Lung microvascular endothelial cell (primary cell): ENCODE measurements around the gene ZC3H12C. TPM values are rescaled to one million over a fixed set of nuclear protein-coding genes. Genes with fewer than 3 reads are reported as not detected.
"Not testable (repeated sequence)": the region's sequence is repeated elsewhere in the genome, so short reads cannot be mapped to it uniquely, and the experiment has no call there.

Source experiments
- DNase-seq, 2 donors: peaks; one replicate each; pipeline versions ENCODE4 v3.0.0 to v3.0.0-alpha.2; 2010; ENCODE audit warnings: low read depth in 2 of 2
- total RNA-seq: library from RNA; depleted of rRNA; stranded (reverse); fragments of >200 nt; gene quantifications from 2 replicates; pipeline ENCODE4 v1.2.1, GENCODE V29; 2014

The ZC3H12C gene
- total RNA-seq, 1 donor from 2014 or later: 13.7 TPM

DNA sequence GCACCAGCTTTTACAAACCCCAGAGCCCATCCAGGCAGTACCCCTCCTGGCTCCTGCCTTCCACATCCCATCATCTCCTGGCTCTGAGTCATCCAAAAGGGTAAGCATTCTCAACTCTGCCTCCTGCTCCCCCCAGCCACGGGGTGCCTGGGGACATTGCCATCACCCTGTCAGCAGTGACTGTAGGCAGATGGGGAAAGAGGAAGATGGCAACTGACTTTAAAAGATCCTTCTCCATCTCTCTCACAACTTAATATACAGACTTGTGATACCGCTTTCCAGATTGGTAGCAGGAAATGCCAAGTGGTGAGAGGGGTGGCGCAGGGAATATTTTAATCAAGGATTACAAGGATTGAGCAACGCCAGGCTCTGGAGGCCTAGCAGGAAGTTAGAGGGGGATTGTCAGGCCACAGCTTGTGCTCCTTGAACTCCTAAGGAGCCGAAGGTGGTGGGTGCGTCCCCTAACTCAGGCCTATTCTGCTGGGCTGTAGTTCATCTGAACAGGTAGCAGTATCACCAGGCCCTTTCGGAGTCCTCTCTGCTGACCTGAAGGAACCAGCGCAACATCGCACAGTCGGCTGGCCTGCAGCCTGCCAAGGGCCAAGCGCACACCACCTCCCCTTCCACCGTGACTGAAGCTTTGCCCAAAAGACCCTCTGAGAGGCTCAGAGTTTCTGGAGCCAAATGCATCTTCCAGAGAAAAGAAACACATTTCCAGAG lies 83.3 kb downstream of the ZC3H12C start:
- no peak for DNase-seq

DNA sequence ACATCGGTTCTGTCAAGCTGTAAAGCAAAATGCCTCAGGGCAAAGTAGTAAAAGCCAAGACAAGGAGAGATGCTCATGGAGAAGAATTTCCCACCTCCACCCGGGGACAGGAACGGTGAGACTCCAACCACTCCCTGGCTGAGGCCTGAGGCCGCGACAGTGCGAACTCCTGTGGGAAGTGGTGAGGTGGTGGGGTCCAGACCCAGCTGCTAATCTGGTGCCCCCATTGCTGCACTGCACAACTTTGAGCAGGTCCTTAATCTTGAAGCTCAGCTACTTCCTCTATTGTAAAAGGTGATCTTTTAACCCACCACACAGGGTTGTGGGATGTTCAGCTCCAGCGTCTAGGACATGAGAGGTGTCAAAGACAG lies 83.9 kb downstream of the ZC3H12C start:
- no peak for DNase-seq

DNA sequence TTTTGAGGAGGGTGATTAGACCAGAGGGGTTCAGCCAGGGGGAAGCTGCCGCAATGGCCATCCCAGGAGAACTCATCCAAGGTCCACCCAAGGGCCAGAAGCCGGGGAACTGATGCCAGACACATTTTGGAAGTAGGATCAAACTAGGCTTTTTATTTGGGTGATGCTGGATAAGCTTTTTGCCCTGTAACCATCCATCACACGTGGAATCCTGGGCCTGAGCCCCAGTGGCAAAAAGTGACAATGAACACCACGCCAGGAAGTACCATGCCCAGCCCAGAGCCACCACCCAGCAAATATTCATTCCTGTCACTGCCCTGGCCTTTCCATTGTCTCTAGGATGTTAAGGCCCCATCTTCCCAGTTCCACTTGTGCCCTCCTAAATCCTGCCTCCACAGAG lies 85.9 kb downstream of the ZC3H12C start:
- no peak for DNase-seq

DNA sequence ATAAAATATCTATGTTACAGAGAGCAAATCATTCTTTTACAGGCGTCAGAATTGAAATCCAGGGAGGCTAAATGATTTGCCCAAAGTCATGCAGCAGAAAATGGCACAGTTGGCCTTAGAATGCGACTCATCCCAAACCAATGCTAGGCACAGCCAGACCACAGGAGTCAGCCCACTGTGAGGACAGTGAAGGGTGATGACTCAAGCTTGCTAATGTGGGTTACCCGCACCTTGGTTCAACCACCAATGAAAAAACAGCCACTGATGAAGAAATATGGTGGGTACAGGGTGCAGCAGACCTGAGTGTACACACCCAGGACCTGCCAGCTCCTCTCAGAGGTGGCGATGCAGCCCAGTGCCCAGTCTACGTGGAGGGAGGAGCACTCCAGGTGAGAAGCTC lies 89.7 kb downstream of the ZC3H12C start:
- no peak for DNase-seq

GRCh38 chr11:110184456-110184855 lies 91.3 kb downstream of the ZC3H12C start:
- DNase-seq: no peak

GRCh38 chr11:110185121-110185591 lies 92.0 kb downstream of the ZC3H12C start:
- DNase-seq: peak in 1 of 2 donors; percentile 60

DNA sequence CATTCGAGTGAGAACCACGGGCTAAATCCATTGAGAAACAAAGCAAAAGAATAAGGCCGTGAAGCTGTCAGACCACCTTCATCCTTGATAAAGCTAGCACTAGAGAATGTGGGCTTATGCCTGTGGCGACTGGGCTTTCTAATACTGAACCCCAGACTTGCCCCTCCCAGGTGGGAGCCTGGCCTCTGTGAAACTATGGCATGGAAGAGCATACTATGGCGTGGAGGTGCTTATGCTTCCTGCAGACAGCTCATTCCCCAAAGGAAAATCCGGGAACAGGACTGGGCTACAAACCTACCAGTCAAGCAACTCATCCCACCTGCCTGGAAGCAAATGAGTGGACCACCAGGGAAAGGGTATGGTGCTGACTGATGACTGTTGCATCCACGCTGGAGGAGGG lies 92.4 kb downstream of the ZC3H12C start:
- DNase-seq: no peak

DNA sequence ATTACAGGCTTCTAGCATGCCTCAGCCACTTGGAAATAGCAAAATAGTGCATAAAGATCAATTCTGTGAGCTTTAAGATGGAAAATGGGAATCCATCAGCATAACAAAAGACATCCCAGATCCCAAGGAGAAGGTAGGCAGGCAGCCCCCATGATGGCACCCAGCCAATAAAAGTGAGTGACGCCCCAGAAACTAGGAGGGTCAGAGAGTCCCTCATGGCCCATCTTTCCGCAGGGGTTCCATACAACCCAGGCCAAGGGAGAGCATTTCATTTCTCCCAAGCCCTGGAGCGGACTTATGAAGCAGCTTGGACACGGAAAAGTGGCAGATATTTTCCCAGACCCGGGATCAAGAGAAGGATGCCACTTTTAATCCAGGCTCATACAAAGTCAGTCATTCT lies 93.3 kb downstream of the ZC3H12C start:
- no peak for DNase-seq

DNA sequence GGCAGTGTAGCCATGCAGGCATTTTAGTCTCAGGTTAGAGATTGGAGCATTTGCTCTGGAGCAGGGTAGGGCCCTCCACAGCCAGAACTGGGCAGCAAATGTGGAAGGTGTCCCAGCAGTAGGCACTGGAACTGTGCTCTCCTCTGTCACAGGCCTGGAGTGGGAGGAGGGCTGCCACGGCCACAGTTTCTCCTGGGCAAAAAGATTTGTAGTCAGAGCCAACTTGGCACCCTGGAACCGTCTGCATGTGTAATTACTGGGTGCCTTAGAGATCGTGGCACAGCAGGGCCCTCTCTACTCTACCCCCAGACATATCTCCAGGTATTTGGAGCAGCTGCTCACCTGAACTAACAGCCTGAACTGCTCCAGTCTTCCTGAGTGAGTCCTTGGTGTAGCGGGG lies 93.7 kb downstream of the ZC3H12C start:
- DNase-seq: no peak

GRCh38 chr11:110187731-110188130 lies 94.5 kb downstream of the ZC3H12C start:
- no peak for DNase-seq

DNA sequence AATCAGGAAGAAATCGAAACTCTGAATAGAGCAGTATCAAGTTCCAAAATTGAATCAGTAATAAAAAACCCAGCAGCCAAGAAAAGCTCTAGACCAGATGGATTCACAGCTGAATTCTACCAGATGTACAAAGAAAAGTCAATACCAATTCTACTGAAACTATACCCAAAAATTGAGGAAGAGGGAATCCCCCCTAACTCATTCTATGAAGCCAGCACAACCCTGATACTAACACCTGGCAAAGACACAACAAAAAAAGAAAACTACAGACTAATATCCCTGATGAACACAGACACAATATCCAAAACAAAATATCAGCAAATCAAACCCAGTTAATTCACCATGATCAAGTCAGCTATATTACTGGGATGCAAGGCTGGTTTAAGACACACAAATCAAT lies 97.7 kb downstream of the ZC3H12C start:
- DNase-seq: no peak

GRCh38 chr11:110192604-110193282 lies 99.6 kb downstream of the ZC3H12C start:
- DNase-seq: not testable (repeated sequence)

DNA sequence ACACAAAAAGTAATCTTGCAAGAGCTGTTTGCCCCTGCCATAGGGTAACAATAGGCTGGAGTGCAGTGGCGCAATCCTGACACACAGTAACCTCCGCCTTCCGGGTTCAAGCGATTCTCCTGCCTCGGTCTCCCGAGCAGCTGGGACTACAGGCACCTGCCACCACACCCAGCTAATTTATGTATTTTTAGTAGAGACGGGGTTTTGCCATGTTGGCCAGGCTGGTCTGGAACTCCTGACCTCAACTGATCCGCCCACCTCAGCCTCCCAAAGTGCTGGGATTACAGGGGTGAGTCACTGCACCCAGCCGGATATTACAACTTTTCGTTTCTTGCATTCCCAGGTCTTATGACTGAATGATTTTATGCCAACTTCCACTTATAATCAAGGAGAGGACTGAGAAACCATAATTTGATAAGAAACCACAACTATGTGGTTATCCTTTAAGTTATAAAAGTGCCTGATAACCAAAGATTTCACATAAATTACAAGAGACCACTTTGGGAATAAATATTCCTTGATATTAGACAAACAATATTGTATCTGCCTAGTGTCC lies 101.1 kb downstream of the ZC3H12C start:
- peak; percentile 35 to 82 for DNase-seq

DNA sequence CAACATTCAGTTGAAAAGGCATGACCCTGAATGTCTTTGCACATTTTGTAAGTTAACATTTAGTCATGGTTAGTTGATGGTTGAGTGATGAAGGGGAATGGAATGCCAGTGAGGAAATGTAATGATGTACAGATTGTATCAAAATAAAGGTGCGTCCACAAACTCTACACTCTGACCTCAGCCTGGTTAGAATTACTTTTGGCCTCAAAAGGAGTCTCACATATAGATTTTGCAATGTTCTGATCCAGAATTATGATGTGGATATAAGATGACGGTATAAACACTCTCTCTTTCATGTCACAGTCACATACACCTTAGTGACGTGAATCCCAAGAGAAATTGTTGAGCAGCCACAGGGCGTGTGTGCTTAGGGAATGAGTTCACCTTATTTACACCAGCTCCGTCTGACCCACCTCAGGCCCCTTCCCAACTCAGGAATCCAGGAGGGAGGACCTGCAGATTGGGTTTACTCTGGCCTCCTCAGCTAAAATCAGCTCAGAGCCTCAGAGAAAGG lies 103.1 kb downstream of the ZC3H12C start:
- peak; percentile 17 to 62 for DNase-seq

DNA sequence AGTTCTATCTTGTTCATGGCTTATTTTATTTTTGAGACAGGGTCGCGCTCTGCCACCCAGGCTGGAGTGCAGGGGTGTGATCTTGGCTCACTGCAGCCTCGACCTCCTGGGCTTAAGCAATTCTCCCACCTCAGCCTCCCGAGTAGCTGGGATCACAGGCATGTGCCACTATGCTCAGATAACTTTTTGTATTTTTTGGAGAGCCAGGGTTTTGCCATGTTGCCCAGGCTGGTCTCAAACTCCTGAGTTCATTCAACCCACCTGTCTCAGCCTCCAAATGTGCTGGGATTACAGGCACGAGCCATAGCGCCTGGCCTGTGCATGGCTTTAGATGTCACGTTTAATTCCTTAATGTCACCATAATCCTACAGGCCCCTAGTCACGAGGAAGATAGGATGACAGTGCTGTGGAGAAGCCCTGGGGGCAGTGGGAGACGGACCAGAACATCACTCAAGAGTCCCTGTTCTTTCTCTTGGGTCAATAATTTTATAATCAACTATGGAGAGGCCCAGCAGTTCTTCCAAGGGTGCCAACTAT lies 103.8 kb downstream of the ZC3H12C start:
- DNase-seq: no peak

- DNase-seq: no peak
Measured at GRCh38 chr11:110198031-110198729, 105.0 kb downstream of the ZC3H12C start.

- DNase-seq: no peak
Measured at GRCh38 chr11:110199184-110199981, 106.2 kb downstream of the ZC3H12C start.

GRCh38 chr11:110200241-110200640 lies 107.0 kb downstream of the ZC3H12C start:
- peak in 1 of 2 donors; percentile 66 for DNase-seq

DNA sequence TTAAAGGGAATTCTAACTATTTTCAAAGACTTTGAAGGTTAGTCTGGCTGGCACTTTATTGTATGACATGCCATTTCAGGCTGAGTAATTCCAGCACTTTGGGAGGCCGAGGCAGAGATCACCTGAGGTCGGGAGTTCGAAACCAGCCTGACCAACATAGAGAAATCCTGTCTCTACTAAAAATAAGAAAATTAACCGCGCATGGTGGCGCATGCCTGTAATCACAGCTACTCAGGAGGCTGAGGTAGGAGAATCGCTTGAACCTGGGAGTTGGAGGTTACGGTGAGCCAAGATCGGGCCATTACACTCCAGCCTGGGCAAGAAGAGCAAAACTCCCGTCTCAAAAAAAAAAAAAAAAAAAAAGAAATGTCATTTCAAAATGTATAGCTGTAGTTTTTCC lies 107.6 kb downstream of the ZC3H12C start:
- no peak for DNase-seq

- DNase-seq: no peak
Measured at GRCh38 chr11:110207123-110207522, 113.9 kb downstream of the ZC3H12C start.
